Stimulated activated CD4-positive, alpha-beta T cell treated with anti-CD3 and anti-CD28 coated beads, Interleukin-15, amount 100 ng/mL, for 48 hours (primary cell): Measurements from ENCODE around the gene CAMK1D.

ENCODE experiments used
- DNase-seq, 2 donors: peaks; one replicate each; pipeline ENCODE4 v3.0.0-alpha.2; 2020; ENCODE audit warnings: low read depth in 2 of 2

CAMK1D gene

DNA sequence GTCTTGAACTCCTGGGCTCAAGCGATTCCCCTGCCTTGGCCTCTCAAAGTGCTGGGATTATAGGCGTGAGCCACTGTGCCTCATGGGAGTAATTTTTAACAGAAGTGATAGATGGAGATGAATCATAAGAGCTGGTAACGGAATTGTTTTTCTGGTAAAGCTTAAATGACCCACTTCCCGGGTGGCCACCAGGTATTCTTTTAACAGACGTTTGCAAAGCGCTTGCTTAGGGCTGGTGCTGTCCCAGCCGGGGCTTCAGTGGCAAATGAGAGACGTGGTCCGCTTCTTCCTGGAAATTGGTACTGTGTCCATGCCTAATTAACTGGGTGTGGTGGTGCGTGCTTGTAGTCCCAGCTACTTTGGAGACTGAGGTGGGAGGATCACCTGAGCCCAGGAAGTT is 23.5 kb downstream of the CAMK1D start:
- DNase-seq: no peak

DNA sequence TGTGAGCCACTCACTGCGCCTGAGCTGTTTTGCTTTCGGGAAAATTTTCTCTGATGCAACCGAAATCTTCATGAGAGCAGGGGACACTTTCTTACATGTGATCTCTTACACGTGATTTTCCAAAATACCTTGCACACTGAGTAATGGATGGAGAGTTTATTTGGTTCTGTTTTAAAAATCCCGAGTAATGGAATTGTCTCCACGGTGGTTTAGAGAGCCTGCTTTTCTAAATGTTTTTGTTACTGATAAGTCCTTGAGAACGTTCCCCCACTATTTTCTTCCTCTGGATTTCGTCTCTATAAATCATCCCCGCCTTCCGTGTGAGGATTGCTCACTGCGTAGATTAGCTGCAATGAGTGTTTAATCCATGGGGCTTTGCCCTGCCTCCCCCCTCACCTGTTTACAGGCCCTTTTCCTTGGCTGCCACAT is 25.7 kb downstream of the CAMK1D start:
- no peak for DNase-seq

DNA sequence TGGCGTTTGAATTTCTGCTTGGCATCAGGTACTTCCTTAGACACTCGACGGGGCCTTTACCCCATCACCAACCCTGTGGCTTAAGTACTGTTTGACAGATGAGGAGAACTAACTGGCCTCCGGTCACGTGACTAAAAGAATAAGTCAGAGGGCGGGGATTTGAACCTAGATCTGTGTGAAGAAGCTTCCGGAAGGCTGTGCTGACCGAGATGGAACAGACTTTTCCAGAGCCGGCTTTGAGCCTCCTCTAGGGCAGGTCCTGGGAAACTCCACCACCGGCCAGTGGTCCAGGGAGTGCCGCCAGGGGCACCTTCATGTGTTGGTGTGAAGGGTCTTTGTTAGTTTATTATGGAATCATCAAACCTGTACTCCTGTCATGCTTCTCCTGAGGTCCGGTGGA is 26.9 kb downstream of the CAMK1D start:
- no peak for DNase-seq

DNA sequence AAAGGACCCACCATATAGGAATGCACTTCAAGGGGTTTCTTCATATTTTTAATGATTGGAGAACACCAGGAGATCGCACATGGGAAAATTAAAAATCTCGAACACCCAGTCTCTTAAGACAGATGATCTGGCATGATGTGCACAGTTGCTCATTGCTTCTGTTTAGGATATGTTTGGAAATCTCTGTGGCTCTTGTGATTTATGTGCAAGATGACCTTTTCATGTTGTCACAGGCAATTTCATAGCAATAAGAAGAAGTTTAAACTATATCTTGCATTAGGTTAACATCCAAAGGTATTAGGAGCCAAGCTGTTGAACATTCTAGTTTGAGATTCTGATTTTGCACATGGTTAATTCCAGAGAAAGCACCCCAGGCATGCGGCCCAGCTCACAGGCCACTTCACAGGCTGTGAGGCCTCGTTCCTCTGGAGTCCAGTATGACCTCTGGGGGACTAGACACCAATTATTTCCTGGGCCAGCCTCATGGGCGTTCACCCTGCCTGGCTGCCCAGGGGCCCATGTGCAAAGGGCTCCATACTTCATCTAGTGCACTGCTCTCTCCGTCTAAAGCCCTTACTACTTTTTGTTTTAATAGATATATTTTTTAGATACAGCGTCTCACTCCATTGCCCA is 28.4 kb downstream of the CAMK1D start:
- no peak for DNase-seq

DNA sequence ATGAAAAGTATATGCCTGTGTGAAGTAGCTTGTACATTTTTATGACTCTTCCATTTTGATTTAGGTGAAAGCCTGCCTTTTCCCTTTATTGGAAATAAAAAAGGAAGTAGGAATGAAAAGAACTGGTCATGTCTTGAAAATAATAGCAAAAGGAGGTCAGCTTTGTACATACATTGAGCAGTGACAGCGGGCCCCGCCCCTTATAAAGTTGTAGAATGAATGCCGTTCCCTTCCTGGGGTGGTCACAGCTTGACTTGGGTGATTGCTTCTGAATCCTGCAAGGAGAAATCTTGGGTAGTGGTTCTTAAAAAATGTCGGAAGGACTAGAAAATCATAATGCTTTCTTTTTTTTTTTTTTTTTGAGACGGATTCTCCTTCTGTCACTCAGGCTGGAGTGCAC is 31.7 kb downstream of the CAMK1D start:
- DNase-seq: no peak

DNA sequence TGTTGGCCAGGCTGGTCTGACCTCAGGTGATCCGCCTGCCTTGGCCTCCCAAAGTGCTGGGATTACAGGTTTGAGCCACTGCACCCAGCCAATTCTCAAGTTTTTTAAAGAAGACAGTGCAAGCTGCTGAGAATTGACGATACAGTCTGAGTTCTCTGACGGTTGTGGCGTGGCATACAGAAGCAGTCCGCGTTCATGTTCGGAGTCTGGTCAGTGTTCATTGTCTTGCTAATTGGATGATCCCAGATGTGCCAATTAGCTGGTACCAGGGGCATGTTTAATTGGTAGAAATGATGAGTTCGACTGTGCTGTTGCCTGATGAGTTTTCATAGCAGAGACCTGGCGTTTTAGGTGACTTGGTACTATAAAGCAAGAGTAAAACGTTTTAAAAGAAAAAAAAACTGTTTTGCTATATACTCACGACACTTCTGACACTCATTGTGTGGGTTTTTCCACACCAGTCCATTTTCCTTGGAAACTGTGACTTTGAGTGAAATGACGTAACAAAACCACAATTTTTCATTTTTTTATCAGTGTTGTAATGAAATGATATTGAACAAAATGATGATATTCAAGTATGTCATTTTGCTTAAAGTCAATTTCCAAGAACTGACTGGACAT is 32.3 kb downstream of the CAMK1D start:
- no peak for DNase-seq

DNA sequence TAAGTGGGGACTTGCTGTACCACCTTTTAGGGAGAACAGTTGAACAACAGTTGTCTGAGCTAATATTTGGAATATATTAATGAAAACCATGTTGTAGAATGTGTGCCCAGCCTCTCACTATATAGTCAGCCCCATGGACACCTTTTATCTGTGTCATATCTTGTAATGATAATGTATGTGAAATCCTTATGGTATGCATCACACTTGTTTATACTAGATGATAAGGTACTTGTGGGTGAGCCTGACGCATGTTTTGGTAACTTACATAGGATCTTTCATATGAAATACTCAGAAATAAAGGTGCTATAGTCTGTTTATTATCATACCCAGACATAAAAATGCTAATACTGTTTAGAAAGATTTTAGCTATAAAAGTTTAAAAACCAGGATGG is 32.8 kb downstream of the CAMK1D start:
- DNase-seq: no peak

DNA sequence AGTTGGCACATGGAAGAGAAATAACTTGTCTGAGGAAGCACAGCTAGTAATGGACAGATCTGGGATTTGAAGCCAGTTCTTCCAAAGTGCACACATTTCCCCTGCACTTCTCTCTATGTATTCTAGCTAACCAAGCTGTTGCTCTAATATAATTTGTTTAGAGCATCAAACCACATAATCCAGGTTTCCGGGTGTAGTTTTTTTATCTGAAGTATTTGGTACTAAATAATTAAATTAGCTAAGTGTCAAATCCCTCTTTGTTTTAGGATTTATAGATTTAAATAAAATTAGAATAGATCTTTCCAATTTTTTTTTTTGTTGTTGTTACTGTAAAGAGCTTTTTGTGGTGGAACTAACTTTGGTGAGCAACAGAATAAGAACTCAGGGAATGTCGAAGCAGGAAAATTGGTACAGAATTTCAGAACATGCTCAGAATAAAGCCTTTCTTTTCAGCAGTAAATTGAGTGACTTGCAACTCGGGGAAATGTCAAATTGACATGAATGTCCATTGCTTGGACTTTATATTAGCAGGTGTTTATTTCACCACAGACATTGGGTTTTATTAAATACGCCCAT is 33.7 kb downstream of the CAMK1D start:
- no peak for DNase-seq

DNA sequence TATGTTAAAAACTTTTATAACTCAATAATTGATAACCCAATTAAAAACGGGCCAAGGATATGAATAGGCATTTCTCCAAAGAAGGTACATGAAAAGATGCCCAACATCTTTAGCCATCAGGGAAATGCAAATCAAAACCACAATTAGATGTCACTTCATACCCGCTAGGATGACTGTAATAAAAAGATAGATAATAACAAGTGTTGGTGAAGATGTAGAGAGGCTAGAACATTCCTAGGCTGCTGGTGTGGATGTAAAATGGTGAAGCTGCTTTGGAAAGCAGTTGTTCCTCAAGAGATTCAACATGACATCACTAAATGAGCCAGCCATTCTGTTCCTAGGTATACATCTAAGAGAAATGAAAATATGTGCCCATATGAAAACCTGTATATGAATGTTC is 35.6 kb downstream of the CAMK1D start:
- DNase-seq: no peak

DNA sequence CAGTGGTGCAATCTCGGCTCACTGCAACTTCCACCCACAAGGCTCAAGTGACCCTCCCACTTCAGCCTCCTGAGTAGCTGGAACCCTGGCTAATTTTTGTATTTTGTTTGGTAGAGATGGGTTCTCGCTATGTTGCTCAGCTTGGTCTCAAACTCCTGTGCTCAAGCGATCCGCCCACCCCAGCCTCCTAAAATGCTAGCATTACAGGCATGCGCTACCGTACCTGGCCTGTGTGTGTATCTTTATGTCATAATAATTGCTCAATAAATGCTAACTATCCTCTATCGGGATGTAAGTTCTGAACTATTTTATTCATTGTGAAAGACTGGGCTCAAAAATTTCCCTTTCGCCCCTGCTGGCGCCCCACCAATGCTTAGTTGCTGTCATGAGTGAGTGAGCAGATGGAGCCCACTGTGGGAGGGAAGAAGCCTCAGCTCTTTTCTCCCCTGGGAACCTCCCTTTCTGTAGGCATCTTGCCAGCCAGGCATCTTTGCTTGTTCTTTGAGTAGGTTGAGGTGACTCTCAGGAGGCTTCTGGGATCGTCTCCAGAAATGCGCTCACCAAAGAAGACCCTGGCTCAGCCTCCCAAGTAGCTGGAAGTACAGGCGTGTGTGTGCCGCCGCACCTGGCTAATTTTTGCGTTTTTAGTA is 38.3 kb downstream of the CAMK1D start:
- DNase-seq: no peak

DNA sequence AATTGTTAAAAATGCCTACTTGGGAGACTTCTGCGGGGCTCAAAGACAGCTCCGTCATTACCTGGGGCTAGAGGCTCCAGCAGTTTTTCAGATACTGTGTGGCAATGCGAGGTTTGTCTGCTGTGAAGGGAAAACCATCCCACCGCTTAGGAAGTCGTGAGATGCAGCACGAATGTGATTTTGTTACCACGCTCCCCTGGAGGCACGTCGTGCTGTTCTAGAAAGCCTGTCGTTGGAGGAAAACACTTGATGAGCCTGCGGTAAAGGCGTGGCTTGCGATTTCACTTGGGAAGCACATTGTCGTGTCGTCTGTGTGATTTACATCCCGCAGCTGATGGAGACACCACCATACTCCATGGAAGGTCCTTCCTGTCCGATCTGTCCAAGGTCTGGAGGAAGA is 39.3 kb downstream of the CAMK1D start:
- DNase-seq: no peak

DNA sequence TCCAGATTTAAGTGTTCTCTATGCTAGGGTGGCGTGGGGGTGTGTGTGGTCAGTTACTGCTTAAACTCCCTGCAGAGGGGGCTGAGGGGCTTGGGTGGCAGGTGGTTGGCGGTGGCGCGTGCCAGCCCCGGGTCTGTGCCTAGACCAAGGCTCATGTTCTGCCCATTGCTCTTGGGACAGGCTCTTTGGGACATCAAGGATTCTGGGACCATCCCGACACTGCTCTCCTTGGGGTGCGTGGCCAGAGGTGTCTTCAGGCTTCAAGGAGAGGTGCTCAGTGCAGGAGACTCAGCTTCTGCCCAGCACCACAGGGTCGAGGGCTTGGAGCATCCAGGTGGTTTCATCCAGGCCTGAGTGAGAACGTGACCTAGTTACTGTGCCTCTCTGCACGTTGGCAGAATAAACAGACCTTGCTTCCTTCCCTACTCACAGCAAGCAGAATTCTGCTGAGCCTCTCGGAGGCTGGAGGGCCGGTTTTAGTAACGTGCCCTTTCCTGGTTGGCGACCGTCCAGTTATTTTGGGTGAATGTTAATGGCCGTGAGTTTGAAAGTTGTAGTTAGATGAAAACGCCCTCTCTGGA is 39.9 kb downstream of the CAMK1D start:
- no peak for DNase-seq

DNA sequence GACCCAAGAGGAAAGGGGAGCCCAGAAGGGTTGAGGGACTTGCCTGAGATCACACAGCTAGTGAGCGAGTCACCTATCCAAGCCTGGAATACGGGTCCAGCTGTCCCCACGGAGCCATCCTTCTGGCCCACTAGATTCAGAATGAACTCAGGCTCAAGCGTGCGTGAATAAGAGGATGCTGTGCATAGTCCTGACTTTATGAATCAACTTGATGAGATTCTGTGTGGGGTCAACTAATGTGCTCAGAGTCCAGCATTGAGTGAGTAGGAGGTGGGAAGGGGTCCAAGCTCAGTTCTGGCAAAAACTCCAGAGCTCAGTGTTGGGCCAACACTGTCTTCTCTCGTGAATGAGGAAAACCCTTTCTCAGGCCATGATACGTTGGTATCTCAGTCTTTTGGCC is 41.4 kb downstream of the CAMK1D start:
- DNase-seq: no peak

DNA sequence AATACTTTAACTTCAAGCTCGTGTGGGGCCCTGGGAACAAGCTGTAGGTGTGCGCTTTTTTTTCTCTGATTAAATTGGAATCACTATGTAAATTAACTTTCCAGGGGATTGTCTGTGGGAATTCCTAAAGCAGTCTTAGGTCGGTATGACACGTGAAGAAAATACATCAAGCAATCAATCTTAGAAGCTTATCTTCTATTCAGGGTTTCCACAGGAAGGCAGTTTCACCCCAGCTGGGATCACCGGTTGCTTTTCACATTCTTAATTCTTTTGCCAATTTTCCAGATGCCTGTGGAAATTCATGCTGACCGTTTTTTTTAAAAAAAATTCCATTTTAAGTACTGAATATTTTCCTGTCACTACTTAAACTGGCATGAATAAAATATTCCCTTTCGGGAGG is 41.9 kb downstream of the CAMK1D start:
- DNase-seq: no peak

DNA sequence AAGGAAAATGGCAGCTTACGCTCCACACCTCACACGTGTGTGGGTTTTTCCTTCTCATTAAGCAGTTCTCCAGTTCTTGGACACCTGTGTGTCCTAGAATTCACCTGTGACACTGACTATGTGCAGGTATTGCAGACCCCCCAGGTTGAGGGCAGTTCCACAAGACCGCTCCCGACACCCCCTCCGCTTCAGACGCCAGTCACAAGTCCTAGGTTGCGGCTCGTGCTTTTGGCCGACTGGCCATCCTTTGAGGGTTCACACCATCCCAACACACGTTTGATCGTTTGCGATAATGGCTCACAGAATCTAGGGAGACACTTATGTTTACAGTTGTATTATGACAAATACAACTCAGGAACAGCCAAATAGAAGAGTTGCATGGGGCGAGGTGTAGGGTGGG is 44.5 kb downstream of the CAMK1D start:
- no peak for DNase-seq

DNA sequence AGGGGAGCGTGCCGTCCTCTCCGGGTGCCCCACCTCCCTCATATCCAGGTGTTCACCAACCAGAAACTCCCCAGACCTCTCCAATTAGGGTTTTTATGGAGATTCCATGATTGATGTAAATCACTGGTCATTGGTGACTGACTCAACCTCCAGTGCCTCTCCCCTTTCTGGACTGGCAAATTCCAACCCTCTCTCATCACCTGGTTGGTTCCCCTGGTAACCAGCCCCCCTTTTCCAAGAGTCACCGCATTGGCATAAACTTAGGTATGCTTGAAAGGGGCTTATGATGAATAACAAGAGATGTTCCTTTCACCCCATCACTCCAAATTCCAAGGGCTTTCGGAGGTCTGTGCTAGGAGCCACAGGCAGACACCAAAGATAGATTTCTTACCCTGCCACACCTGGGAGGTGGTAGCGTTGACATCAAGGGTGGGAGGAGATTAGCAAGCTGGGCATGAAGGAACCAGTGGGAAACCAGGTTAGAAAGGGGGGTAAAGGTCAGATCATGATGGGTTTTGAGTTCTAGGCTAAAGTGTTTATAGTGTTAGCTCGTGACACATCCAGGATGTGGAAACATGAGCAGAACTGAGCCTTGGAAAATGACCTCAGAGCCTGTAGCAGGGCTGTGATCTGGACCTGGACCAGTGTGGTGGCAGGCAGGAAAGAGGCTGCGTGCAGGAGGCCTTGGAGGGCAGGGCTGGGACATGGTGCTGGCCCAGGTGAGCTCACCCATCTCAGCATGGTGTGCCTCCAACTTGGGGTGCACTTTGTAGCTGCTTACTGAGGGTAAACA is 45.1 kb downstream of the CAMK1D start:
- DNase-seq: no peak

DNA sequence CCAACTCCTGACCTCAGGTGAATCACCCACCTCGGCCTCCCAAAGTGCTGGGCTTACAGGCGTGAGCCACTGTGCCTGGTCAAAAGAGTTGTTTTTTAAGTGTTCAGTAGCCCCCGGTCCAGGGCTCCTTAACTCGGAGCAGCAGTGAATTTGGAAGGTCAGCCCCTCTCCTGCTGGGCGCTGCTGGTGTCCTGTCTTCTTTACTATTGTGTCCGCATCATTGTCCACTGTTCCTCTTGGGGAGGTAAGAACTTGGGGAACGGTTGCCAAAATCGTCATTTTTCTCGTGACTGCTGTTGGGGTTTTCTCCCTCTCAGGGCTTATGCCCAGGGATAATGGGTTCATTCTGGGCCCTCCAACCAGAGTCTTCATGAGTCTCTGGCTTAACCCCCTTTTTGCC is 46.7 kb downstream of the CAMK1D start:
- DNase-seq: no peak

DNA sequence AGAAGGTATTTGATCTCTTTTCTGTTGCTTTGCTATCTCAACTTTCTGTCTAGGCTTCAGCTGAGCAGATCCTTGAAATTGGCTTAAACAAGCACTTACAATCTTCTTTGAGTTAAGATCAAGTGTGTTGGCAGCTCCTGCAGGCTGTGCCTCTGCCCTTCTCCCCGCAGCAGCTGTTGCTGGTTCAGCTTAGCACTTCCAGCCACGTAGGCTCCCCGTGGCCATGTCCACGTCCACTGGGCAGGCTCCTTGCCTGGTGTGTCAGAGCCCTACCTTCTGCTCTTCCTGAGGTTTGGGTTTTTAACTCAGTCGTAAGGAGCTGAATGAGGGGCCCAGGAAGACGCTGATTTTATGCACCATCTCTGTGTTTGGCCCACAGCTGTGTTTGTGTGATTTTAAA is 47.2 kb downstream of the CAMK1D start:
- no peak for DNase-seq

DNA sequence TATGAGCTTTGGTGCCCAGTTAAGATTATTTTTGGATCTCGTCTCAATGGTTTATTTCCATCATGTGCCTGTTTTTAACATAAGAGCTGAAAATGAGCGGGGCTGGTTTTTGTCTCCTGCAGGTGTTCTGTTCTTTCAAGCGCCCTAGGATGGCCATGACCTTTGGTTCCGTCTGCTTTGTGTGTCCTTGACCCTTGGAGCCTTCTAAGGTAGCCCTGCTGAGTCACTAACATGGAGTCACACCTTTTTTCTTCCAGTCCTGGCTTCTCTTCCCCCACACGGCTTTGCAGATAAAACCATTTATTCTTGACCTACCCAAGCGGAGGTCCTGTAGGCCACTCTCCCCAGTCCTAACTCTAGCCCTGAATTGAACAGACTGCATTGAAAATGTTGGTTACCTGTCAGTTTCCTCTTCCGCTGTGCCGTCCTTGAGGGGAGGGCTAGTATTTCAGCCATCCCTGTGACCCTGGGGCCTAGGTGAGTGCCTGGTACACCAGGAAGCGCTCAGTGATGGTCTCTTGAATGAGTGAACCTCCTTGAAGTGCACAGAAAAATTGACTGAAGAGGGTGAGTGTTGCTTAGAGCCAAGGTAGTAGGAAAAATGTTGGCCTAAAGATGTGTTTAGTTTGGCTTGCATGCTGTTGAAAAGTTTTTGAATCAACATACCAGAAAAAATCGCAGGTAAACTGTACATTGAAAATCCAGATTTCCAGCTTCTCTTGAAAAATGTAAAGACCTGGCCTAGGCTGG is 48.0 kb downstream of the CAMK1D start:
- no peak for DNase-seq

DNA sequence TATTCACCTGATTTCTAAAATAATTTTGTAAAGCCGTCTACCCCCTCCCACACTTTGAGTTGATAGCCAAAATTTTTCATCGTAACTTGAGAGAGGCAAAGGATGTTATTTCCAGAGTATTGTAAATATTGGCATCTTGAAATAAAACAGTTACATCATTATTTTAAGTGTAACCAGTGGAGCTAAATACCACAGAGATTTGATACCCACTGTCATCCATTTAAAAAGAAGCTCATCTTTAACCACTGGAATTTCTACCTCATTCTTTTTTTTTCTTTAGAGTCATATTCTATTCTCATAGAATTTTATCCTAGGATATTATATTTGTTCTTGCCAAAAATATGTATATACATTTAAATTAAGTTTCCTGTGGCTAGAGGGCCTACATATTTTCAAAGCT is 48.6 kb downstream of the CAMK1D start:
- no peak for DNase-seq

DNA sequence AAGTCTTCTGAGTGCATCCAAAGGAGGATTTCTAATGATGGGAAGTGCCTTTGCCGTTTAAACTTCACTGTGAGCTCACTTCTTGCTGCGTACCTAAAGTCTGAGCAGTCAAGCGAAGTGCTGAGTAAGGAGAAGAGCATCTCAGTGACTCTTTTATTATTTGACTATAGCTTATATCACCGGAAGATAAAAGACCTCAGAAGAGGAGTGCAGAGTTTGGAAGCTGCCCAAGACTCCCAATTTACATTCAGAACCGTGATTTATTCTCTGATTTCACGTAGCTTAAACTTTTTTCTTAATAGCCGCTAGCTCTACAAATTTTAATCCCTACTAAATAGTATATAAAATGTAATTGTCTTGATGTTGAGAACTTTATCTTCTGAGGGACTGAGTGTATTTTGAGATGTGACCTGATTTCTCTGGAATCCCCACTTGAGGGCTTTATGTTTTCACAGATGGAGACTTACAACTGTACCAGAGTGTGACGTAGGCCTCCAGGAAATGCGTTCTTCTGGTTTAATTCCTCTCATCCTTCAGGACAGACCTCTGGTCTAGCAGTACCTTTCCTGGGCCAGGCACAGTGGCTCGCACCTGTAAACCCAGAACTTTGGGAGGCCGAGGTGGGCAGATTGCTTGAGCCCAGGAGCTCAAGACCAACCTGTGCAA is 51.1 kb downstream of the CAMK1D start:
- DNase-seq: no peak
